HEK293 (cell line): Measurements from ENCODE around the gene ADCY3.

Experiments used
- ZNF23 ChIP-seq: fragments of 450-650 bp; formaldehyde crosslinking; IDR thresholded peaks from 2 replicates; pipeline ENCODE4 v1.5.1; 2016; ENCODE audit warnings: missing biosample characterization, missing genetic modification characterization, borderline replicate concordance
- ZNF785 ChIP-seq: fragments of 450-650 bp; formaldehyde crosslinking; IDR thresholded peaks from 2 replicates; pipeline ENCODE4 v1.5.1; 2016; ENCODE audit warnings: missing biosample characterization, missing genetic modification characterization
- TF ChIP-seq, protein P1 (sequence below): fragments of 450-650 bp; formaldehyde crosslinking; IDR thresholded peaks from 2 replicates; pipeline ENCODE4 v1.5.1; 2016; ENCODE audit warnings: missing biosample characterization, missing genetic modification characterization
- TF ChIP-seq, protein P2 (sequence below): fragments of 450-650 bp; formaldehyde crosslinking; IDR thresholded peaks from 2 replicates; pipeline ENCODE4 v1.5.1; 2016; ENCODE audit warnings: missing biosample characterization, missing genetic modification characterization

GRCh38 chr2:24888177-24888576 lies 31.9 kb downstream of the ADCY3 start:
- TF ChIP-seq, protein P1, sequence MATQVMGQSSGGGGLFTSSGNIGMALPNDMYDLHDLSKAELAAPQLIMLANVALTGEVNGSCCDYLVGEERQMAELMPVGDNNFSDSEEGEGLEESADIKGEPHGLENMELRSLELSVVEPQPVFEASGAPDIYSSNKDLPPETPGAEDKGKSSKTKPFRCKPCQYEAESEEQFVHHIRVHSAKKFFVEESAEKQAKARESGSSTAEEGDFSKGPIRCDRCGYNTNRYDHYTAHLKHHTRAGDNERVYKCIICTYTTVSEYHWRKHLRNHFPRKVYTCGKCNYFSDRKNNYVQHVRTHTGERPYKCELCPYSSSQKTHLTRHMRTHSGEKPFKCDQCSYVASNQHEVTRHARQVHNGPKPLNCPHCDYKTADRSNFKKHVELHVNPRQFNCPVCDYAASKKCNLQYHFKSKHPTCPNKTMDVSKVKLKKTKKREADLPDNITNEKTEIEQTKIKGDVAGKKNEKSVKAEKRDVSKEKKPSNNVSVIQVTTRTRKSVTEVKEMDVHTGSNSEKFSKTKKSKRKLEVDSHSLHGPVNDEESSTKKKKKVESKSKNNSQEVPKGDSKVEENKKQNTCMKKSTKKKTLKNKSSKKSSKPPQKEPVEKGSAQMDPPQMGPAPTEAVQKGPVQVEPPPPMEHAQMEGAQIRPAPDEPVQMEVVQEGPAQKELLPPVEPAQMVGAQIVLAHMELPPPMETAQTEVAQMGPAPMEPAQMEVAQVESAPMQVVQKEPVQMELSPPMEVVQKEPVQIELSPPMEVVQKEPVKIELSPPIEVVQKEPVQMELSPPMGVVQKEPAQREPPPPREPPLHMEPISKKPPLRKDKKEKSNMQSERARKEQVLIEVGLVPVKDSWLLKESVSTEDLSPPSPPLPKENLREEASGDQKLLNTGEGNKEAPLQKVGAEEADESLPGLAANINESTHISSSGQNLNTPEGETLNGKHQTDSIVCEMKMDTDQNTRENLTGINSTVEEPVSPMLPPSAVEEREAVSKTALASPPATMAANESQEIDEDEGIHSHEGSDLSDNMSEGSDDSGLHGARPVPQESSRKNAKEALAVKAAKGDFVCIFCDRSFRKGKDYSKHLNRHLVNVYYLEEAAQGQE, result no peak
- TF ChIP-seq ZNF785 (tag by site-specific recombination), result no peak
- no peak for TF ChIP-seq ZNF23 (tag by site-specific recombination)
- TF ChIP-seq, protein P2, sequence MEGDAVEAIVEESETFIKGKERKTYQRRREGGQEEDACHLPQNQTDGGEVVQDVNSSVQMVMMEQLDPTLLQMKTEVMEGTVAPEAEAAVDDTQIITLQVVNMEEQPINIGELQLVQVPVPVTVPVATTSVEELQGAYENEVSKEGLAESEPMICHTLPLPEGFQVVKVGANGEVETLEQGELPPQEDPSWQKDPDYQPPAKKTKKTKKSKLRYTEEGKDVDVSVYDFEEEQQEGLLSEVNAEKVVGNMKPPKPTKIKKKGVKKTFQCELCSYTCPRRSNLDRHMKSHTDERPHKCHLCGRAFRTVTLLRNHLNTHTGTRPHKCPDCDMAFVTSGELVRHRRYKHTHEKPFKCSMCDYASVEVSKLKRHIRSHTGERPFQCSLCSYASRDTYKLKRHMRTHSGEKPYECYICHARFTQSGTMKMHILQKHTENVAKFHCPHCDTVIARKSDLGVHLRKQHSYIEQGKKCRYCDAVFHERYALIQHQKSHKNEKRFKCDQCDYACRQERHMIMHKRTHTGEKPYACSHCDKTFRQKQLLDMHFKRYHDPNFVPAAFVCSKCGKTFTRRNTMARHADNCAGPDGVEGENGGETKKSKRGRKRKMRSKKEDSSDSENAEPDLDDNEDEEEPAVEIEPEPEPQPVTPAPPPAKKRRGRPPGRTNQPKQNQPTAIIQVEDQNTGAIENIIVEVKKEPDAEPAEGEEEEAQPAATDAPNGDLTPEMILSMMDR, result no peak
